HepG2 (cell line): ENCODE data around the gene DRC7. TPM values are rescaled to one million over a fixed set of nuclear protein-coding genes. Genes with fewer than 3 reads are reported as not detected.

Source experiments
- ATAC-seq: fragments of 200-7000 bp; cut with Tn5 transposase; 3 replicates; pipeline ENCODE4 v1.9.1; 2020; ENCODE audit warnings: mild to moderate bottlenecking, moderate library complexity
- BruUV-seq: library from RNA; stranded (reverse); fragments of 400-500 nt; replicated peaks from 2 replicates; lab custom pipeline; 2021; lab: Mats Ljungman, UMichigan
- CTCF ChIA-PET: fragments of 300-600 bp; formaldehyde crosslinking; extraction: SDS; loops from one replicate; lab custom pipeline; 2021; ENCODE audit warnings: low total read pairs, inconsistent platforms, low intra/inter-chr PET ratio; lab: Yijun Ruan, JAX
- POLR2A ChIA-PET: fragments of 350-600 bp; sonication (Branson Sonifier 250); formaldehyde crosslinking; loops from one replicate; lab custom pipeline; 2020; ENCODE audit warnings: antibody characterized with exemption, inconsistent platforms; lab: Yijun Ruan, JAX
- DNase-seq: peaks from one replicate; pipeline ENCODE4 v3.0.0-alpha.2; 2015; ENCODE audit warnings: low spot score
- FAIRE-seq: peaks from 3 replicates; lab custom pipeline; 2011; peaks lifted over from hg19 to GRCh38; lab: Jason Lieb, UNC
- H2AFZ ChIP-seq: one replicate; pipeline ENCODE4 v1.6.1; 2011; ENCODE audit warnings: low read length, inconsistent platforms
- H3K27ac ChIP-seq: fragments of 300-600 bp; 3 replicates; pipeline ENCODE4 v1.8.0; 2011; ENCODE audit warnings: mixed run types, mild to moderate bottlenecking, mixed read lengths, low read length, inconsistent platforms; ENCODE audit not compliant: insufficient read depth; ENCODE audit errors: extremely low read length
- H3K27me3 ChIP-seq, 2 experiments: fragments of 200-600 bp in 1 of 2; 2 replicates in 1 of 2; 3 replicates in 1 of 2; pipeline versions ENCODE4 v1.6.0 to v1.8.0; 2011; ENCODE audit warnings: low read length in 2 of 2, mild to moderate bottlenecking in 2 of 2, moderate library complexity in 2 of 2, inconsistent platforms in 1 of 2; ENCODE audit not compliant: insufficient read depth in 2 of 2, control insufficient read depth in 1 of 2
- H3K36me3 ChIP-seq, 2 experiments: fragments of 200-600 bp in 1 of 2; replicated peaks in 1 of 2; 2 replicates in 1 of 2; 3 replicates in 1 of 2; pipeline versions ENCODE4 v1.5.1 to v1.8.0; 2011; ENCODE audit warnings: low read length in 2 of 2, inconsistent platforms in 1 of 2; ENCODE audit not compliant: insufficient read depth in 2 of 2, control insufficient read depth in 1 of 2
- H3K4me1 ChIP-seq: 2 replicates; pipeline ENCODE4 v1.5.1; 2012; ENCODE audit warnings: low read length, inconsistent platforms; ENCODE audit not compliant: insufficient read depth
- H3K4me2 ChIP-seq: 2 replicates; pipeline ENCODE4 v1.6.0; 2011; ENCODE audit warnings: low read depth, low read length, inconsistent platforms
- H3K4me3 ChIP-seq, 3 experiments: fragments of 200-600 bp in 1 of 3; sonication (generic), shearing (Covaris generic) in 1 of 3; replicated peaks in 1 of 3; 2 replicates each; pipeline ENCODE4 v1.5.1; 2011 to 2016; ENCODE audit warnings: low read length in 3 of 3, inconsistent platforms in 2 of 3, low read depth in 2 of 3, mild to moderate bottlenecking in 2 of 3, control low read depth in 1 of 3, mixed read lengths in 1 of 3; ENCODE audit not compliant: insufficient read depth in 1 of 3
- H3K79me2 ChIP-seq: one replicate; pipeline ENCODE4 v1.6.1; 2011; ENCODE audit warnings: low read length, inconsistent platforms; ENCODE audit not compliant: insufficient read depth
- H3K9ac ChIP-seq: 2 replicates; pipeline ENCODE4 v1.6.0; 2011; ENCODE audit warnings: mild to moderate bottlenecking, low read depth, low read length, inconsistent platforms; ENCODE audit not compliant: insufficient read depth
- H3K9me3 ChIP-seq: 2 replicates; pipeline ENCODE4 v1.5.1; 2012; ENCODE audit warnings: mild to moderate bottlenecking, low read length
- H4K20me1 ChIP-seq: 2 replicates; pipeline ENCODE4 v1.6.0; 2011; ENCODE audit warnings: inconsistent platforms, mild to moderate bottlenecking, low read length, moderate library complexity; ENCODE audit not compliant: insufficient read depth
- CHD2 ChIP-seq: IDR thresholded peaks from 2 replicates; pipeline ENCODE4 v1.6.1; 2011; ENCODE audit warnings: low read depth, low read length, improper control_type of control experiment
- DBP ChIP-seq: sonication (generic); formaldehyde crosslinking; IDR thresholded peaks from 2 replicates; pipeline ENCODE4 v1.4.0; 2020; ENCODE audit warnings: missing genetic modification reagents; ENCODE audit errors: not compliant biosample characterization
- NCOA2 ChIP-seq: sonication (generic); formaldehyde crosslinking; IDR thresholded peaks from 2 replicates; pipeline ENCODE4 v1.8.0; 2022; ENCODE audit warnings: inconsistent platforms
- SMAD1 ChIP-seq: sonication (generic); formaldehyde crosslinking; IDR thresholded peaks from 2 replicates; pipeline ENCODE4 v1.4.0; 2020; ENCODE audit warnings: missing genetic modification reagents, low read depth, mild to moderate bottlenecking, borderline replicate concordance
- ZBTB34 ChIP-seq: sonication (generic); formaldehyde crosslinking; IDR thresholded peaks from 2 replicates; pipeline ENCODE4 v1.8.0; 2022; ENCODE audit warnings: mild to moderate bottlenecking, missing genetic modification reagents
- ZFP36L2 ChIP-seq: sonication (generic); formaldehyde crosslinking; IDR thresholded peaks from 2 replicates; pipeline ENCODE4 v1.4.0; 2020; ENCODE audit warnings: missing genetic modification reagents
- ZNF556 ChIP-seq: sonication (generic); formaldehyde crosslinking; IDR thresholded peaks from 2 replicates; pipeline ENCODE4 v1.4.0; 2020; ENCODE audit warnings: mild to moderate bottlenecking, missing genetic modification reagents, borderline replicate concordance
- WGBS: methylation state at CpG from one replicate; pipeline ENCODE4 v1.1.6; 2017; ENCODE audit warnings: low lambda C conversion rate; 5-methylcytosine and 5-hydroxymethylcytosine counted together
- in situ Hi-C: cut with HindIII; loops from 2 replicates; pipeline ENCODE4 v1.10.0; 2017; ENCODE audit warnings: low pct_unique_long_range_greater_than_20kb; ENCODE audit not compliant: extremely low pct_ligation_motif_present
- intact Hi-C: fragments of 100-400 bp; cut with micrococcal nuclease; formaldehyde crosslinking; loops from one replicate; pipeline ENCODE4 v1.10.0; 2022; ENCODE audit not compliant: unreplicated experiment
- polyA plus RNA-seq, 8 experiments: library from polyadenylated mRNA; depleted of rRNA in 3 of 8; stranded (reverse) in 7 of 8; unstranded in 1 of 8; fragments of >200 nt; fragmentation: Illumina TruSeq in 4 of 8; extraction: Trizol in 4 of 8; gene quantifications; 2 replicates each; pipeline versions ENCODE4 v1.2.1 to v1.2.3, GENCODE V29; 2011 to 2016; ENCODE audit warnings: low read depth in 4 of 8, missing spikeins in 1 of 8, mixed read lengths in 1 of 8; ENCODE audit not compliant: insufficient read depth in 1 of 8
- total RNA-seq, 5 experiments: library from RNA; depleted of rRNA; stranded (reverse); fragments of >200 nt; fragmentation: Illumina TruSeq; extraction: Trizol; gene quantifications; 2 replicates each; pipeline ENCODE4 v1.2.3, GENCODE V29; 2016; ENCODE audit warnings: low read depth in 1 of 5
- TF ChIP-seq, protein P1 (sequence below), 2 experiments: fragments of 450-650 bp in 1 of 2; sonication (generic) in 1 of 2; formaldehyde crosslinking; IDR thresholded peaks; 2 replicates each; pipeline versions ENCODE4 v1.5.0 to v1.8.0; 2020 to 2022; ENCODE audit warnings: mild to moderate bottlenecking in 1 of 2, missing genetic modification reagents in 1 of 2
- TF ChIP-seq, protein P2 (sequence below): sonication (generic); formaldehyde crosslinking; IDR thresholded peaks from 2 replicates; pipeline ENCODE4 v1.5.0; 2020; ENCODE audit warnings: missing genetic modification reagents, mild to moderate bottlenecking, borderline replicate concordance
- TF ChIP-seq, protein P3 (sequence below): sonication (generic); formaldehyde crosslinking; IDR thresholded peaks from 2 replicates; pipeline ENCODE4 v1.4.0; 2020; ENCODE audit warnings: missing genetic modification reagents, low read depth, mild to moderate bottlenecking, borderline replicate concordance

Gene DRC7
- total and polyA plus RNA-seq, 2 of the 13 experiments (the other 11 are each of a cell fraction or from before 2014, with no cell fraction given): 2.7 to 3.4 TPM

DNA sequence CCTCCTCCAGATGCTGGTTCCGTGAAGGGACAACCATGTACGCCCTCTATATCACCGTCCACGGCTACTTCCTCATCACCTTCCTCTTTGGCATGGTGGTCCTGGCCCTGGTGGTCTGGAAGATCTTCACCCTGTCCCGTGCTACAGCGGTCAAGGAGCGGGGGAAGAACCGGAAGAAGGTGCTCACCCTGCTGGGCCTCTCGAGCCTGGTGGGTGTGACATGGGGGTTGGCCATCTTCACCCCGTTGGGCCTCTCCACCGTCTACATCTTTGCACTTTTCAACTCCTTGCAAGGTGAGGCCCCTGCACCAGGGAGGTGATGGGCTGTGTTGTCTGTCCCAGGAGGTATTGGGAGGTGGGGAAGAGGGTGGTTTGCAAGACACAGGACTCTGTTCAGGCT, 9.0 kb upstream of the DRC7 start:
- DNase-seq: no peak
- ChIA-PET CTCF (no interaction called here), POLR2A (interaction anchor here (1.2 to 1.5 kb wide), 2 partner anchors 9 to 18 kb away, joined by 3 to 6 read pairs; partner anchors contain the start of gene DRC7)
- Histone ChIP-seq H3K4me2 (no peak overlapping the region), H4K20me1 (no peaks in the 10 kb centered on the region), H3K4me1 (peaks cover 46% of the 10 kb centered on the region), H3K79me2 (no peaks in the 10 kb centered on the region), H3K27me3 (no peaks in the 10 kb centered on the region), H3K27ac (no peak overlapping the region)
- intact Hi-C loops: no loop called here
- in situ Hi-C loops: no loop called here
- WGBS: 87% methylated on average over 11 of the region's 11 CpGs
- no TSS peak for BruUV-seq
- FAIRE-seq: no peak
- no peak for ATAC-seq
- TF ChIP-seq NCOA2 (CRISPR knock-in tag) (no peak), CHD2 (no peak), SMAD1 (no peak)
- TF ChIP-seq, protein P1, sequence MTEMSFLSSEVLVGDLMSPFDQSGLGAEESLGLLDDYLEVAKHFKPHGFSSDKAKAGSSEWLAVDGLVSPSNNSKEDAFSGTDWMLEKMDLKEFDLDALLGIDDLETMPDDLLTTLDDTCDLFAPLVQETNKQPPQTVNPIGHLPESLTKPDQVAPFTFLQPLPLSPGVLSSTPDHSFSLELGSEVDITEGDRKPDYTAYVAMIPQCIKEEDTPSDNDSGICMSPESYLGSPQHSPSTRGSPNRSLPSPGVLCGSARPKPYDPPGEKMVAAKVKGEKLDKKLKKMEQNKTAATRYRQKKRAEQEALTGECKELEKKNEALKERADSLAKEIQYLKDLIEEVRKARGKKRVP (CRISPR knock-in tag; IDR thresholded peaks at IDR 0.05): no peak
- TF ChIP-seq, protein P2, sequence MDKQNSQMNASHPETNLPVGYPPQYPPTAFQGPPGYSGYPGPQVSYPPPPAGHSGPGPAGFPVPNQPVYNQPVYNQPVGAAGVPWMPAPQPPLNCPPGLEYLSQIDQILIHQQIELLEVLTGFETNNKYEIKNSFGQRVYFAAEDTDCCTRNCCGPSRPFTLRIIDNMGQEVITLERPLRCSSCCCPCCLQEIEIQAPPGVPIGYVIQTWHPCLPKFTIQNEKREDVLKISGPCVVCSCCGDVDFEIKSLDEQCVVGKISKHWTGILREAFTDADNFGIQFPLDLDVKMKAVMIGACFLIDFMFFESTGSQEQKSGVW (CRISPR knock-in tag): no peak
- TF ChIP-seq, all 625 proteins: peak for 0
- H3K4me3 ChIP-seq: no peak overlapping the region
- no peaks in the 10 kb centered on the region for H3K36me3 ChIP-seq
- no peaks in the 10 kb centered on the region for H3K9me3 ChIP-seq
- H3K9ac ChIP-seq: no peak overlapping the region
- H2AFZ ChIP-seq: no peak overlapping the region

- in situ Hi-C loops (no loop called here), intact Hi-C loops (no loop called here)
- TF ChIP-seq, protein P3, sequence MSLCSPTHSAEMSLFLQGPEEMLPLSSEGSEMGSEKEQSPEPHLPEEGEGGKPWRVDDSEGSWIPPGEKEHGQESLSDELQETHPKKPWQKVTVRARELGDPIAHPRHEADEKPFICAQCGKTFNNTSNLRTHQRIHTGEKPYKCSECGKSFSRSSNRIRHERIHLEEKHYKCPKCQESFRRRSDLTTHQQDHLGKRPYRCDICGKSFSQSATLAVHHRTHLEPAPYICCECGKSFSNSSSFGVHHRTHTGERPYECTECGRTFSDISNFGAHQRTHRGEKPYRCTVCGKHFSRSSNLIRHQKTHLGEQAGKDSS: no peak
- no peak for TF ChIP-seq ZNF556 (CRISPR knock-in tag)
- TF ChIP-seq ZFP36L2 (CRISPR knock-in tag): no peak
- TF ChIP-seq ZBTB34 (CRISPR knock-in tag): no peak
- TF ChIP-seq DBP (CRISPR knock-in tag): no peak
- no peak overlapping the region for H3K4me3 ChIP-seq
- POLR2A ChIA-PET: interaction anchor here (1.3 kb wide), 1 partner anchor 17 kb away, joined by 3 read pairs; no protein-coding TSS in a partner anchor
- H3K4me2 ChIP-seq: no peak overlapping the region
- ATAC-seq (no peak), FAIRE-seq (no peak), DNase-seq (no peak)
- H2AFZ ChIP-seq: no peak overlapping the region
- no TSS peak for BruUV-seq
- no peaks in the 10 kb centered on the region for H4K20me1 ChIP-seq
- no peak overlapping the region for H3K27ac ChIP-seq
- H3K4me1 ChIP-seq: peaks cover 48% of the 10 kb centered on the region
- H3K27me3 ChIP-seq: no peaks in the 10 kb centered on the region
- CTCF ChIA-PET: no interaction called here
- no peaks in the 10 kb centered on the region for H3K9me3 ChIP-seq
- no peak overlapping the region for H3K9ac ChIP-seq
- WGBS: 55% methylated on average over 4 of the region's 4 CpGs
- no peaks in the 10 kb centered on the region for H3K79me2 ChIP-seq
- H3K36me3 ChIP-seq: no peaks in the 10 kb centered on the region
These were observed 8.0 kb upstream of the DRC7 start for GRCh38 chr16:57686577-57686976.
